ACC112 (cell line): ENCODE measurements around the gene THBS2.

Experiments
- H2AFZ ChIP-seq: fragments of 200-600 bp; sonication (generic); one replicate; pipeline ENCODE4 v1.6.0; 2017; ENCODE audit warnings: antibody characterized with exemption, low read length; ENCODE audit not compliant: unreplicated experiment
- H3K27ac ChIP-seq: fragments of 200-600 bp; sonication (generic); 2 replicates; pipeline ENCODE4 v1.5.1; 2014; ENCODE audit warnings: low read depth, mild to moderate bottlenecking, antibody characterized with exemption, low read length, moderate library complexity
- H3K27me3 ChIP-seq: fragments of 200-600 bp; sonication (generic); 2 replicates; pipeline ENCODE4 v1.6.1; 2014; ENCODE audit warnings: mild to moderate bottlenecking, antibody characterized with exemption, low read length, moderate library complexity, mixed read lengths; ENCODE audit not compliant: insufficient read depth
- H3K36me3 ChIP-seq: fragments of 200-600 bp; sonication (generic); 2 replicates; pipeline ENCODE4 v1.6.1; 2016; ENCODE audit warnings: mild to moderate bottlenecking, antibody characterized with exemption, low read length, moderate library complexity, mixed read lengths; ENCODE audit not compliant: insufficient read depth
- H3K4me1 ChIP-seq: fragments of 200-600 bp; sonication (generic); one replicate; pipeline ENCODE4 v1.6.1; 2016; ENCODE audit warnings: low read length, mixed read lengths; ENCODE audit not compliant: insufficient read depth, unreplicated experiment, control insufficient read depth
- H3K4me3 ChIP-seq: fragments of 200-600 bp; sonication (generic); 2 replicates; pipeline ENCODE4 v1.5.1; 2014; ENCODE audit warnings: mild to moderate bottlenecking, low read depth, low read length
- H3K79me2 ChIP-seq: fragments of 200-600 bp; sonication (generic); one replicate; pipeline ENCODE4 v1.6.0; 2016; ENCODE audit warnings: low read length; ENCODE audit not compliant: control insufficient read depth, unreplicated experiment, insufficient read depth

The THBS2 gene

GRCh38 chr6:169211881-169212280 is 41.8 kb downstream of the THBS2 start:
- Histone ChIP-seq H3K79me2 (no peaks in the 10 kb centered on the region), H3K27me3 (no peaks in the 10 kb centered on the region), H3K36me3 (peaks cover 8% of the 10 kb centered on the region), H3K4me1 (peaks cover 27% of the 10 kb centered on the region), H2AFZ (no peak overlapping the region), H3K4me3 (no peak overlapping the region), H3K27ac (no peak overlapping the region)

DNA sequence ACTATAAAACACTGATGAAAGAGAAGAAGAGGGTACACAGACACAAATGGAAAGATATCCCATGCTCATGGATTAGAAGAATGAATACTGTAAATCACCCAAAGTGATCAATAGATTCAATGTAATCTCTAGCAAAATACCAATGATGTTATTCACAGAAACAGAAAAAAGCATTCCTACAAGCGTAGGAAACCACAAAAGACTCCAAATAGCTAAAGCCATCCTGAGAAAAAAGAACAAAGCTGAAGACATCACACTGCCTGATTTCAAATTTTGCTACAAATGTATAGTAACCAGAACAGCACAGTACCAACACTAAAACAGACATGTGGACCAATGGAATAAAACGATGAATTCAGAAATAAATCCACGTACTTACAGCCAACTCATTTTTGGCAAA is 43.0 kb downstream of the THBS2 start:
- H3K4me3 ChIP-seq, result no peak overlapping the region
- no peaks in the 10 kb centered on the region; the same call in 1 of the 2 replicates for H3K36me3 ChIP-seq
- H3K79me2 ChIP-seq, result no peaks in the 10 kb centered on the region
- H3K4me1 ChIP-seq, result peaks cover 23% of the 10 kb centered on the region
- no peaks in the 10 kb centered on the region for H3K27me3 ChIP-seq
- no peak overlapping the region for H2AFZ ChIP-seq
- H3K27ac ChIP-seq, result no peak overlapping the region

GRCh38 chr6:169208011-169208410 is 45.6 kb downstream of the THBS2 start:
- Histone ChIP-seq H3K36me3 (no peaks in the 10 kb centered on the region; the same call in 1 of the 2 replicates), H3K27ac (no peak overlapping the region), H3K27me3 (no peaks in the 10 kb centered on the region), H3K79me2 (no peaks in the 10 kb centered on the region), H3K4me3 (no peak overlapping the region), H3K4me1 (no peaks in the 10 kb centered on the region), H2AFZ (no peak overlapping the region)

DNA sequence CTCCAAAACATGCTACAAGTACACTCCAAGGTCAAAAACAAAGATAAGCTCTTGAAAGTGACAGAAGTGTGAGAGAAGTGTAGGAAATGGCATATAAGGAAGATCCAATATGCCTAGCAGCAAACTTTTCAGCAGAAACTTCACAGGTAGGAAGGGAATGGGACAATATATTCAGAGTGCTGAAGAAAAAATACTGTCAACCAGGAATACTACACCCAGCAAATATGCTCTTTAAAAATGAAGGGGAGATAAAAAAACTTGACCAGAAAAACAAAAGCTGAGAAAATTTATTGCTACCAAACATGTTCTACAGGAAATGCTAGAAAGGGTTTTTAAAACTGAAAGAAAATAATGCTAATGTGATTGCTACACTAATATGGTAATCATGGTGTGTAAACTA is 46.2 kb downstream of the THBS2 start:
- Histone ChIP-seq H3K4me3 (no peak overlapping the region), H3K27ac (no peak overlapping the region), H3K79me2 (no peaks in the 10 kb centered on the region)

DNA sequence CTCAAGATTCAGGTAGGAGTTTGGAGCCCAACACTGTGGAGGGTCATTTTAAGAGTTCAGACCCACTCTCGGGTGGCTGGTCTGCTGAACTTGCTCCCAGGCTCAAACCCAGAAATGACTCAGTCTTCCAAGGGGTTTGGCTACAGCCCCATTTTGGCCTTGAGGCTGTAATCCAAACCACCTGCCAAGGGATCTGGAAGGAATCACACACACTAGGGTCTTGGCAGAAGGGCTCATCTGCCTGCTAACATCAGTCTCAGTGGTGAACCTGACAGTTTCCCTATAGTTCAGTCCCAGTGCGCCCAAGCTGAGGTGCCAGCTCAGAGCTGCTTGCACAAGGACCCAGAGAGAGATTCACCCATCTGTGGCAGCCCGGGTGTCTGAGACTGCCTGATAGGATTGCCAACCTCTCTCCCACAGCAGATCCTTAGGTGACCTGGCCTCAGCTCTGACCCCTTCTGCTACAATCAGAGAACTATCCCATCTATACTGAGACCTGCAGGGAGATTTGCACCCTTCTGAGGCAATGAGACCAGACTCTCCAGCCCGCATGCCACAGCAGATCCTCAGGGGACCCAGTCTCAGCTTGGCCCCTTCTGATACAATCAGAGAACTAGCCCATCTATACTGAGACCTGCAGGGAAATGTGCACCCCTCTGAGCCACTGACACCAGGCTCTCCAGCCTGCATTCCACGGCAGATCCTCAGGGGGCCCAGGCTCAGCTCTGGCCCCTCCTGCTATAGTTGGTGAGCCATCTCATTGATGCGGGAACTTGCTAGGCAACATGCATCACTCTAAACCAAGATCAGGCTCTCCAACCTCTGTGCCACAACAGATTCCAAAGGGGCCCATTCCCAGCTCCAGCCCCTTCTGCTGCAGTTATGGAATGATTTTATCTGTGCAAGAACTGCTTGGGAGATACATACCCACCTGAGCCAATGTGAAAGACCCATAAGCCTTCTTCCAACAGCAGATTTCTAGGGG is 48.2 kb downstream of the THBS2 start:
- no peak overlapping the region for H3K4me3 ChIP-seq
- no peaks in the 10 kb centered on the region for H3K27me3 ChIP-seq
- no peaks in the 10 kb centered on the region for H3K79me2 ChIP-seq
- H3K27ac ChIP-seq, result no peak overlapping the region
- no peaks in the 10 kb centered on the region for H3K4me1 ChIP-seq
- H2AFZ ChIP-seq, result no peak overlapping the region
- no peaks in the 10 kb centered on the region; the same call in 1 of the 2 replicates for H3K36me3 ChIP-seq

More for the DNA sequence above, 46.2 kb downstream of the THBS2 start:
- Histone ChIP-seq H3K36me3 (no peaks in the 10 kb centered on the region; the same call in 1 of the 2 replicates), H2AFZ (no peak overlapping the region), H3K27me3 (no peaks in the 10 kb centered on the region), H3K4me1 (no peaks in the 10 kb centered on the region)

- Histone ChIP-seq H3K4me3 (no peak overlapping the region), H3K79me2 (no peaks in the 10 kb centered on the region), H2AFZ (no peak overlapping the region), H3K4me1 (no peaks in the 10 kb centered on the region), H3K36me3 (no peaks in the 10 kb centered on the region; the same call in 1 of the 2 replicates), H3K27me3 (no peaks in the 10 kb centered on the region), H3K27ac (no peak overlapping the region)
Measured at GRCh38 chr6:169204167-169204566, 49.5 kb downstream of the THBS2 start.

- Histone ChIP-seq H3K27me3 (no peaks in the 10 kb centered on the region), H3K27ac (no peak overlapping the region), H3K79me2 (no peaks in the 10 kb centered on the region), H3K4me3 (no peak overlapping the region), H3K4me1 (no peaks in the 10 kb centered on the region), H3K36me3 (no peaks in the 10 kb centered on the region; the same call in 1 of the 2 replicates), H2AFZ (no peak overlapping the region)
Measured at GRCh38 chr6:169201985-169202384, 51.7 kb downstream of the THBS2 start.

DNA sequence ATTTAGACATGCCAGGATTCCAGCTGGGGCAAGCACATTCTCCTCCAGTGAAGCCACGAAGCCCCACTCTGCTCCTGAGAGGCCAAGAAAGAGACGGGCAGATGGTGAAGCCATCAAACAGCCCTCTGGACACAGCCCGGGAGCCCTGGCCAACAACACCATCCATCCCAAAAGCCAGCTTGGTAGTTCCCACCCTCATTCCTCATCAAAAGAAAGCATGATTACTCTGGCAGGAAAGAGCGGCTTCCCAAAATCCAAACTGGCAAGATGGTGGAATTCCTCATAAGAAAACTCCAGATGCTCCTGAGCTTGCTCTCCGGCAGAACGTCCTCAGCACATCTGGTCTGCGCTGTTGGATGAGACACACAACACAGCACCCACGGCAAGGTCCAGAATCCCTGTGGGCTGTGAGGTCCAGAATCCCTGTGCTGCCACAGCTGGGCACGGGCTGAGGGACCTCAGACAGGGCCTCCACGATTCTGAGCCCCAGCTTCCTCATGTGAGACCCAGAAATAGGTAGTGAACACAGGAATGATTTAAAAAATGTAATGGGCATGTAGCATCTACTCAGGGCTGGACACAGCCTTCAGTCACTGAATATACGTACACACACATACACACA is 52.6 kb downstream of the THBS2 start:
- Histone ChIP-seq H3K4me3 (no peak overlapping the region), H3K27ac (no peak overlapping the region), H3K27me3 (no peaks in the 10 kb centered on the region), H3K4me1 (no peaks in the 10 kb centered on the region), H3K79me2 (no peaks in the 10 kb centered on the region), H3K36me3 (no peaks in the 10 kb centered on the region), H2AFZ (no peak overlapping the region)

DNA sequence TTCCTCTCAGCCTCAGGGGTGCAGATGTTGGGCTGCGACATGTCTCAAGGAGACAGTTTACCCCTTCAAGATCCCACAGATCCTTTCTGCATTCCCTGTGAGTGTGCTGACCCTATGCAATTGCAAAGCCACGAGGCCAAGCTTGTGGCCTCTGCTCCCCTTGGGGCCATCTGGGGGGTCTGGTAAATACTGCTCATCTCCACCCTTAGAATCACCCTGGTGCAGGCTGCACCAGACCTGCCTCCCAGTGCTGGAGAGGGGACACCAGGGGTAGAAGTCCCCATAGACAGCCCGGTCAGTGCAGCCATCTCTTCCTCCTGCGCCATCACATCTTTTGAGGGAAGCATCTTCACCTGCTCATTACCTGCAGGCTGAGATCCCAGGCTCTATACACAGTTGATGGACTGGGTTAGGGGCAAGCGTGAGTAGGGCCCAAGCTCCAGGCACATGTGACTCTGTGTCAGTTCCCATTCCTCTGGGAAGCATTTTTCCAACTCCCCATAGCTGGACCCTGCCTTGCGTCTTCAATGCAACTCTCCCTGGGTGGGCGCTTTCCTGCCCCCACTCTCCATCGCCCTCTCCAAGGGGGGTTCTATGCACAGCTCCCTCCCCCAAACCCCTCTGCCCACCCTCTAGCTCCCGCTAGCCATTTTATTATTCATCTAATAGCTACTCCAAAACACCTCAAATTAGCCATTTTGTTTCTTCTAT is 53.9 kb downstream of the THBS2 start:
- Histone ChIP-seq H2AFZ (no peak overlapping the region), H3K4me1 (no peaks in the 10 kb centered on the region), H3K4me3 (no peak overlapping the region), H3K27ac (no peak overlapping the region), H3K79me2 (no peaks in the 10 kb centered on the region), H3K27me3 (no peaks in the 10 kb centered on the region), H3K36me3 (no peaks in the 10 kb centered on the region)

DNA sequence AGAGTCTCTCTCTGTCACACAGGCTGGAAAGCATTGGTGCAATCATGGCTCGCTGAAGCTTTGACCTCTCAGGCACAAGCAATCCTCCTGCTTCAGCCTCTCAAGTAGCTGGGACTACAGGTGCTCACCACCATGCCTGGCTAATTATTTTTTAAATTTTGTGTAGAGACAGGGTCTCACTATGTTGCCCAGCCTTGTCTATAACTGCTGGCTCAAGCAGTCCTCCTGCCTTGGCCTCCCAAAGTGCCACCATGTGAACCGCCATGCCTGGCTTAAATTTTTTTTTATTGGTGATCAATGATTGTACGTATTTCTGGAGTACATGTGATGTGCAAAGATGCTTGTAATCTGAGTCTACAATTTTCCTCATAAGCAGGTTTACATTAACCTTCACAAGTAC is 54.8 kb downstream of the THBS2 start:
- H3K27me3 ChIP-seq, result no peaks in the 10 kb centered on the region
- no peak overlapping the region for H2AFZ ChIP-seq
- no peaks in the 10 kb centered on the region for H3K79me2 ChIP-seq
- no peak overlapping the region for H3K27ac ChIP-seq
- H3K4me1 ChIP-seq, result no peaks in the 10 kb centered on the region
- H3K36me3 ChIP-seq, result no peaks in the 10 kb centered on the region
- no peak overlapping the region for H3K4me3 ChIP-seq
